SK-N-SH treated with all-trans-retinoic acid at 6 μM for 48 hours (cell line): ENCODE measurements around the gene PKNOX2.

Experiments
- ARNTL ChIP-seq: fragments of 450-650 bp; formaldehyde crosslinking; IDR thresholded peaks from 2 replicates; pipeline ENCODE4 v1.5.0; 2020; ENCODE audit warnings: low read depth, mild to moderate bottlenecking, moderate library complexity, borderline replicate concordance
- BACH2 ChIP-seq: fragments of 250-450 bp; sonication (Bioruptor Pico); IDR thresholded peaks from 2 replicates; pipeline ENCODE4 v1.9.0; 2021; ENCODE audit warnings: mild to moderate bottlenecking, borderline replicate concordance
- CREB5 ChIP-seq: fragments of 250-450 bp; sonication (Bioruptor Pico); IDR thresholded peaks from 2 replicates; pipeline ENCODE4 v1.5.1; 2020; ENCODE audit warnings: low read depth, mild to moderate bottlenecking, moderate library complexity
- CSDC2 ChIP-seq: fragments of 250-450 bp; sonication (Bioruptor Pico); IDR thresholded peaks from 2 replicates; pipeline ENCODE4 v1.5.0; 2020; ENCODE audit warnings: mild to moderate bottlenecking, moderate library complexity
- ISL1 ChIP-seq: fragments of 250-450 bp; sonication (Bioruptor Pico); IDR thresholded peaks from 2 replicates; pipeline ENCODE4 v2.1.2; 2022; ENCODE audit warnings: mild to moderate bottlenecking, moderate library complexity
- OSR1 ChIP-seq: fragments of 250-450 bp; sonication (Bioruptor Pico); IDR thresholded peaks from 2 replicates; pipeline ENCODE4 v1.8.0; 2022; ENCODE audit warnings: moderate library complexity, mild to moderate bottlenecking, inconsistent platforms
- PATZ1 ChIP-seq: fragments of 250-450 bp; sonication (Bioruptor Pico); IDR thresholded peaks from 2 replicates; pipeline ENCODE4 v1.8.0; 2020; ENCODE audit warnings: mild to moderate bottlenecking, moderate library complexity, borderline replicate concordance
- POU6F1 ChIP-seq: fragments of 250-450 bp; sonication (Bioruptor Pico); IDR thresholded peaks from 2 replicates; pipeline ENCODE4 v1.8.0; 2021; ENCODE audit warnings: low read depth, mild to moderate bottlenecking, moderate library complexity, borderline replicate concordance
- RARB ChIP-seq: fragments of 250-450 bp; sonication (Bioruptor Pico); IDR thresholded peaks from 2 replicates; pipeline ENCODE4 v1.8.0; 2021; ENCODE audit warnings: mild to moderate bottlenecking, moderate library complexity
- TSHZ2 ChIP-seq: fragments of 250-450 bp; sonication (Bioruptor Pico); IDR thresholded peaks from 2 replicates; pipeline ENCODE4 v1.5.0; 2020; ENCODE audit warnings: mild to moderate bottlenecking, moderate library complexity
- ZC3H10 ChIP-seq: fragments of 250-450 bp; sonication (Bioruptor Pico); IDR thresholded peaks from 2 replicates; pipeline ENCODE4 v1.5.1; 2021; ENCODE audit warnings: mild to moderate bottlenecking, moderate library complexity
- ZFP3 ChIP-seq: fragments of 250-450 bp; sonication (Bioruptor Pico); IDR thresholded peaks from 2 replicates; pipeline ENCODE4 v1.5.0; 2020; ENCODE audit warnings: mild to moderate bottlenecking, moderate library complexity
- ZFP30 ChIP-seq: fragments of 450-650 bp; formaldehyde crosslinking; IDR thresholded peaks from 2 replicates; pipeline ENCODE4 v1.5.0; 2022; ENCODE audit warnings: mild to moderate bottlenecking, moderate library complexity

GRCh38 chr11:125314276-125315078, 149.9 kb downstream of the PKNOX2 start:
- no peak for TF ChIP-seq POU6F1
- no peak for TF ChIP-seq RARB (CRISPR knock-in tag)
- no peak for TF ChIP-seq ZFP3 (CRISPR knock-in tag)
- no peak for TF ChIP-seq OSR1 (CRISPR knock-in tag)
- no peak for TF ChIP-seq PATZ1 (CRISPR knock-in tag)
- TF ChIP-seq ISL1 (CRISPR knock-in tag): no peak
- no peak for TF ChIP-seq ZFP30 (CRISPR knock-in tag)
- TF ChIP-seq ARNTL (CRISPR knock-in tag): no peak
- TF ChIP-seq CREB5 (CRISPR knock-in tag): no peak
- no peak for TF ChIP-seq CSDC2 (CRISPR knock-in tag)
- no peak for TF ChIP-seq TSHZ2 (CRISPR knock-in tag)
- TF ChIP-seq BACH2 (CRISPR knock-in tag): no peak
- TF ChIP-seq ZC3H10: no peak
